HepG2 (cell line): ENCODE data around the gene DLL1. TPM values are rescaled to one million over a fixed set of nuclear protein-coding genes. Genes with fewer than 3 reads are reported as not detected.

ENCODE experiments used
- ATAC-seq: fragments of 200-7000 bp; cut with Tn5 transposase; 3 replicates; pipeline ENCODE4 v1.9.1; 2020; ENCODE audit warnings: mild to moderate bottlenecking, moderate library complexity
- BruUV-seq: library from RNA; stranded (reverse); fragments of 400-500 nt; replicated peaks from 2 replicates; lab custom pipeline; 2021; lab: Mats Ljungman, UMichigan
- CTCF ChIA-PET: fragments of 300-600 bp; formaldehyde crosslinking; extraction: SDS; loops from one replicate; lab custom pipeline; 2021; ENCODE audit warnings: low total read pairs, inconsistent platforms, low intra/inter-chr PET ratio; lab: Yijun Ruan, JAX
- POLR2A ChIA-PET: fragments of 350-600 bp; sonication (Branson Sonifier 250); formaldehyde crosslinking; loops from one replicate; lab custom pipeline; 2020; ENCODE audit warnings: antibody characterized with exemption, inconsistent platforms; lab: Yijun Ruan, JAX
- DNase-seq: peaks from one replicate; pipeline ENCODE4 v3.0.0-alpha.2; 2015; ENCODE audit warnings: low spot score
- FAIRE-seq: peaks from 3 replicates; lab custom pipeline; 2011; peaks lifted over from hg19 to GRCh38; lab: Jason Lieb, UNC
- H2AFZ ChIP-seq: one replicate; pipeline ENCODE4 v1.6.1; 2011; ENCODE audit warnings: low read length, inconsistent platforms
- H3K27ac ChIP-seq: fragments of 300-600 bp; 3 replicates; pipeline ENCODE4 v1.8.0; 2011; ENCODE audit warnings: mixed run types, mild to moderate bottlenecking, mixed read lengths, low read length, inconsistent platforms; ENCODE audit not compliant: insufficient read depth; ENCODE audit errors: extremely low read length
- H3K27me3 ChIP-seq, 2 experiments: fragments of 200-600 bp in 1 of 2; 2 replicates in 1 of 2; 3 replicates in 1 of 2; pipeline versions ENCODE4 v1.6.0 to v1.8.0; 2011; ENCODE audit warnings: low read length in 2 of 2, mild to moderate bottlenecking in 2 of 2, moderate library complexity in 2 of 2, inconsistent platforms in 1 of 2; ENCODE audit not compliant: insufficient read depth in 2 of 2, control insufficient read depth in 1 of 2
- H3K36me3 ChIP-seq, 2 experiments: fragments of 200-600 bp in 1 of 2; replicated peaks in 1 of 2; 2 replicates in 1 of 2; 3 replicates in 1 of 2; pipeline versions ENCODE4 v1.5.1 to v1.8.0; 2011; ENCODE audit warnings: low read length in 2 of 2, inconsistent platforms in 1 of 2; ENCODE audit not compliant: insufficient read depth in 2 of 2, control insufficient read depth in 1 of 2
- H3K4me1 ChIP-seq: 2 replicates; pipeline ENCODE4 v1.5.1; 2012; ENCODE audit warnings: low read length, inconsistent platforms; ENCODE audit not compliant: insufficient read depth
- H3K4me2 ChIP-seq: 2 replicates; pipeline ENCODE4 v1.6.0; 2011; ENCODE audit warnings: low read depth, low read length, inconsistent platforms
- H3K4me3 ChIP-seq, 3 experiments: fragments of 200-600 bp in 1 of 3; sonication (generic), shearing (Covaris generic) in 1 of 3; replicated peaks in 1 of 3; 2 replicates each; pipeline ENCODE4 v1.5.1; 2011 to 2016; ENCODE audit warnings: low read length in 3 of 3, inconsistent platforms in 2 of 3, low read depth in 2 of 3, mild to moderate bottlenecking in 2 of 3, control low read depth in 1 of 3, mixed read lengths in 1 of 3; ENCODE audit not compliant: insufficient read depth in 1 of 3
- H3K79me2 ChIP-seq: one replicate; pipeline ENCODE4 v1.6.1; 2011; ENCODE audit warnings: low read length, inconsistent platforms; ENCODE audit not compliant: insufficient read depth
- H3K9ac ChIP-seq: 2 replicates; pipeline ENCODE4 v1.6.0; 2011; ENCODE audit warnings: mild to moderate bottlenecking, low read depth, low read length, inconsistent platforms; ENCODE audit not compliant: insufficient read depth
- H3K9me3 ChIP-seq: 2 replicates; pipeline ENCODE4 v1.5.1; 2012; ENCODE audit warnings: mild to moderate bottlenecking, low read length
- H4K20me1 ChIP-seq: 2 replicates; pipeline ENCODE4 v1.6.0; 2011; ENCODE audit warnings: inconsistent platforms, mild to moderate bottlenecking, low read length, moderate library complexity; ENCODE audit not compliant: insufficient read depth
- AHR ChIP-seq: IDR thresholded peaks from 2 replicates; pipeline ENCODE4 v1.6.1; 2018; ENCODE audit warnings: missing genetic modification reagents, missing compliant biosample characterization
- TCF12 ChIP-seq, 2 experiments: fragments of 450-650 bp in 1 of 2; sonication (generic) in 1 of 2; formaldehyde crosslinking in 1 of 2; IDR thresholded peaks; 2 replicates each; pipeline versions ENCODE4 v1.6.1 to v1.8.0; 2017 to 2022; ENCODE audit warnings: antibody characterized with exemption in 1 of 2, mild to moderate bottlenecking in 1 of 2, missing genetic modification reagents in 1 of 2, moderate library complexity in 1 of 2
- WGBS: methylation state at CpG from one replicate; pipeline ENCODE4 v1.1.6; 2017; ENCODE audit warnings: low lambda C conversion rate; 5-methylcytosine and 5-hydroxymethylcytosine counted together
- in situ Hi-C: cut with HindIII; loops from 2 replicates; pipeline ENCODE4 v1.10.0; 2017; ENCODE audit warnings: low pct_unique_long_range_greater_than_20kb; ENCODE audit not compliant: extremely low pct_ligation_motif_present
- intact Hi-C: fragments of 100-400 bp; cut with micrococcal nuclease; formaldehyde crosslinking; loops from one replicate; pipeline ENCODE4 v1.10.0; 2022; ENCODE audit not compliant: unreplicated experiment
- polyA plus RNA-seq, 8 experiments: library from polyadenylated mRNA; depleted of rRNA in 3 of 8; stranded (reverse) in 7 of 8; unstranded in 1 of 8; fragments of >200 nt; fragmentation: Illumina TruSeq in 4 of 8; extraction: Trizol in 4 of 8; gene quantifications; 2 replicates each; pipeline versions ENCODE4 v1.2.1 to v1.2.3, GENCODE V29; 2011 to 2016; ENCODE audit warnings: low read depth in 4 of 8, missing spikeins in 1 of 8, mixed read lengths in 1 of 8; ENCODE audit not compliant: insufficient read depth in 1 of 8
- total RNA-seq, 5 experiments: library from RNA; depleted of rRNA; stranded (reverse); fragments of >200 nt; fragmentation: Illumina TruSeq; extraction: Trizol; gene quantifications; 2 replicates each; pipeline ENCODE4 v1.2.3, GENCODE V29; 2016; ENCODE audit warnings: low read depth in 1 of 5
- TF ChIP-seq, protein P1 (sequence below): sonication (generic); formaldehyde crosslinking; IDR thresholded peaks from 2 replicates; pipeline ENCODE4 v1.9.0; 2021; ENCODE audit warnings: missing genetic modification reagents, borderline replicate concordance
- TF ChIP-seq, protein P2 (sequence below): sonication (generic); formaldehyde crosslinking; IDR thresholded peaks from 2 replicates; pipeline ENCODE4 v1.5.0; 2020; ENCODE audit warnings: missing genetic modification reagents
- TF ChIP-seq, protein P3 (sequence below): IDR thresholded peaks from 2 replicates; pipeline ENCODE4 v1.6.1; 2016
- TF ChIP-seq, protein P4 (sequence below): sonication (generic); formaldehyde crosslinking; IDR thresholded peaks from 2 replicates; pipeline ENCODE4 v1.4.0; 2020; ENCODE audit warnings: missing genetic modification reagents
- TF ChIP-seq, protein P5 (sequence below): sonication (generic); formaldehyde crosslinking; IDR thresholded peaks from 2 replicates; pipeline ENCODE4 v1.5.0; 2020; ENCODE audit warnings: mild to moderate bottlenecking, missing genetic modification reagents, borderline replicate concordance

DLL1 gene
- total and polyA plus RNA-seq, 2 of the 13 experiments (the other 11 are each of a cell fraction or from before 2014, with no cell fraction given), result not detected

DNA sequence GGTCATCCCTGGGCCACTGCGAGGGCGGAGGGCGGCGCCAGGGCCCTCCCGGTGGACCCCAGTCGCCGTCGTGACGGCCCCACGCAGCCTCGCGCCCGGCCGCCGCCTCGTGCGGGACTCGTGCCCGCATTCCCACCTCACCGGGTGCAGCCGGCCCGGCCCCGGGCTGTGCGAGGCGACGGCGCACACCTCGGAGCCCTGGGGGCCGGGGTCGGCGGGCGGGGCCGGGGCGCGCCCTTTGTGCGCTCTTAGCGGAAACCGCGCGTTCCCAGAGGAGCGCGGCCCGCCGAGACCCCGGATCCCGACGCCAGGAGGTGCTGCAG, 5.5 kb upstream of the DLL1 start (continued):
- TF ChIP-seq, protein P1, sequence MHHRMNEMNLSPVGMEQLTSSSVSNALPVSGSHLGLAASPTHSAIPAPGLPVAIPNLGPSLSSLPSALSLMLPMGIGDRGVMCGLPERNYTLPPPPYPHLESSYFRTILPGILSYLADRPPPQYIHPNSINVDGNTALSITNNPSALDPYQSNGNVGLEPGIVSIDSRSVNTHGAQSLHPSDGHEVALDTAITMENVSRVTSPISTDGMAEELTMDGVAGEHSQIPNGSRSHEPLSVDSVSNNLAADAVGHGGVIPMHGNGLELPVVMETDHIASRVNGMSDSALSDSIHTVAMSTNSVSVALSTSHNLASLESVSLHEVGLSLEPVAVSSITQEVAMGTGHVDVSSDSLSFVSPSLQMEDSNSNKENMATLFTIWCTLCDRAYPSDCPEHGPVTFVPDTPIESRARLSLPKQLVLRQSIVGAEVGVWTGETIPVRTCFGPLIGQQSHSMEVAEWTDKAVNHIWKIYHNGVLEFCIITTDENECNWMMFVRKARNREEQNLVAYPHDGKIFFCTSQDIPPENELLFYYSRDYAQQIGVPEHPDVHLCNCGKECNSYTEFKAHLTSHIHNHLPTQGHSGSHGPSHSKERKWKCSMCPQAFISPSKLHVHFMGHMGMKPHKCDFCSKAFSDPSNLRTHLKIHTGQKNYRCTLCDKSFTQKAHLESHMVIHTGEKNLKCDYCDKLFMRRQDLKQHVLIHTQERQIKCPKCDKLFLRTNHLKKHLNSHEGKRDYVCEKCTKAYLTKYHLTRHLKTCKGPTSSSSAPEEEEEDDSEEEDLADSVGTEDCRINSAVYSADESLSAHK (CRISPR knock-in tag), result no peak
- TF ChIP-seq, protein P2, sequence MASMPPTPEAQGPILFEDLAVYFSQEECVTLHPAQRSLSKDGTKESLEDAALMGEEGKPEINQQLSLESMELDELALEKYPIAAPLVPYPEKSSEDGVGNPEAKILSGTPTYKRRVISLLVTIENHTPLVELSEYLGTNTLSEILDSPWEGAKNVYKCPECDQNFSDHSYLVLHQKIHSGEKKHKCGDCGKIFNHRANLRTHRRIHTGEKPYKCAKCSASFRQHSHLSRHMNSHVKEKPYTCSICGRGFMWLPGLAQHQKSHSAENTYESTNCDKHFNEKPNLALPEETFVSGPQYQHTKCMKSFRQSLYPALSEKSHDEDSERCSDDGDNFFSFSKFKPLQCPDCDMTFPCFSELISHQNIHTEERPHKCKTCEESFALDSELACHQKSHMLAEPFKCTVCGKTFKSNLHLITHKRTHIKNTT (CRISPR knock-in tag), result no peak
- TF ChIP-seq, protein P3, sequence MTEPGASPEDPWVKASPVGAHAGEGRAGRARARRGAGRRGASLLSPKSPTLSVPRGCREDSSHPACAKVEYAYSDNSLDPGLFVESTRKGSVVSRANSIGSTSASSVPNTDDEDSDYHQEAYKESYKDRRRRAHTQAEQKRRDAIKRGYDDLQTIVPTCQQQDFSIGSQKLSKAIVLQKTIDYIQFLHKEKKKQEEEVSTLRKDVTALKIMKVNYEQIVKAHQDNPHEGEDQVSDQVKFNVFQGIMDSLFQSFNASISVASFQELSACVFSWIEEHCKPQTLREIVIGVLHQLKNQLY (CRISPR knock-in tag), result no peak
- TF ChIP-seq AHR (CRISPR knock-in tag) (no peak), TCF12 (IDR thresholded peaks at IDR 0.05) (no peak), TCF12 (CRISPR knock-in tag; IDR thresholded peaks at IDR 0.05) (no peak)

DNA sequence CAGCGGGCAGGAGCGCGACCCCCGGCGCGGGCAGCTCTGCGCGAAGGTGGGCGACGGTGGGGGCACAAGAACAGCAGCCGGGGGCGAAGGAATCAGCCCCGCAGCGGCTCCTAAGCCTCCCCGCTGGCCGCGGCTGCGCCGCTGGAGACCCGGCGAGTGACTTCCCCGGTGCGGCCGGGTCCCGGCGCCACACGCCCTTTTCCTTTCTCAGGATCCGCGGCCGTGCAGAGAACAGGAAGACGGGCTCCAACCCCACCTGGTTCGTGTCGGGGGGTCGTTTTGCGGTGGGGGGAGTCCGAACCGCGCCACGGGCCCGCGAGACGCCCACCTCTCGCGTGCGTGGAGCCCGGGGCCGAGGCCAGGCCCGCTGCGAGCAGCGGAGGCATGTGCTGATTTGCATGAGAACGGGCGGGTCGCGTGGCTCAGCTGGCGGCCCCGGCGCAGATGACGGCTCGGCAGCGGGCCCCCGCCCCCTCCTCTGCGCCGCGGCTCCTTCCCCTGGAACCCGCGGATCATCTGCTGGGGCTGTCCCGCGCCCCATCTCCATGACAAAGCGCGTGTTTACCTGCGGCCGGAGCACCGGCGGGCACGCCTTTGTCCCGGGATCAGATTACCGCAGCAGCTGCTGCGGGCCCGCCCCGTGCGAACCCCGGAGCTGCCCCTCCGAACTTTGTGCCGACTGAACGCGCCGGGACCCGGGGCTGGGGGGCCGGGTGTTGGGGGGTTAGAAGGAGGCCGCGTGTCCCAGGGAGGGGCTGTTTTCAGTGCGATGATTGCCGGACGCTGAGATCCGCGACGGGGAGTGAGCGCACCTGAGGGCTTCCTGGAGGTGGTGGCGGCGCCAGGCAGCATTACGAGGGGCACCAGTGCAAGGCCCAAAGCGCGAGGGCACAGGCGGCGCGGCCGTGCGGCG, 4.9 kb upstream of the DLL1 start:
- intact Hi-C loops (no loop called here), in situ Hi-C loops (no loop called here)
- 8% methylated on average over 39 of the region's 109 CpGs for WGBS
- H4K20me1 ChIP-seq, result peaks cover 4% of the 10 kb centered on the region; the same call in 1 of the 2 replicates
- no peaks in the 10 kb centered on the region for H3K36me3 ChIP-seq
- FAIRE-seq (no peak), ATAC-seq (peak; percentile 65), DNase-seq (no peak)
- no TSS peak for BruUV-seq
- POLR2A ChIA-PET, result interaction anchor here (0.6 to 1.0 kb wide), 2 partner anchors 9 to 33 kb away, joined by 3 read pairs; no protein-coding TSS in a partner anchor
- peaks cover 2% of the 10 kb centered on the region; the same call in 1 of the 2 replicates for H3K9me3 ChIP-seq
- peaks cover 22% of the 10 kb centered on the region for H3K4me1 ChIP-seq
- peak overlapping the region; percentile 54 to 77 (median 67) for H3K4me3 ChIP-seq
- CTCF ChIA-PET, result no interaction called here
- no peak overlapping the region for H3K9ac ChIP-seq
- no peaks in the 10 kb centered on the region for H3K79me2 ChIP-seq
- H3K27me3 ChIP-seq, result peaks cover 24 to 71% of the 10 kb centered on the region in 2 experiments
- no peak overlapping the region for H3K27ac ChIP-seq
- no peak overlapping the region for H2AFZ ChIP-seq
- peak overlapping the region; percentile 90 for H3K4me2 ChIP-seq
- TF ChIP-seq, protein P4, sequence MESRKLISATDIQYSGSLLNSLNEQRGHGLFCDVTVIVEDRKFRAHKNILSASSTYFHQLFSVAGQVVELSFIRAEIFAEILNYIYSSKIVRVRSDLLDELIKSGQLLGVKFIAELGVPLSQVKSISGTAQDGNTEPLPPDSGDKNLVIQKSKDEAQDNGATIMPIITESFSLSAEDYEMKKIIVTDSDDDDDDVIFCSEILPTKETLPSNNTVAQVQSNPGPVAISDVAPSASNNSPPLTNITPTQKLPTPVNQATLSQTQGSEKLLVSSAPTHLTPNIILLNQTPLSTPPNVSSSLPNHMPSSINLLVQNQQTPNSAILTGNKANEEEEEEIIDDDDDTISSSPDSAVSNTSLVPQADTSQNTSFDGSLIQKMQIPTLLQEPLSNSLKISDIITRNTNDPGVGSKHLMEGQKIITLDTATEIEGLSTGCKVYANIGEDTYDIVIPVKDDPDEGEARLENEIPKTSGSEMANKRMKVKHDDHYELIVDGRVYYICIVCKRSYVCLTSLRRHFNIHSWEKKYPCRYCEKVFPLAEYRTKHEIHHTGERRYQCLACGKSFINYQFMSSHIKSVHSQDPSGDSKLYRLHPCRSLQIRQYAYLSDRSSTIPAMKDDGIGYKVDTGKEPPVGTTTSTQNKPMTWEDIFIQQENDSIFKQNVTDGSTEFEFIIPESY (CRISPR knock-in tag), result 0 out of 2 replicates have a peak, but pooled peaks have one; percentile 5
- TF ChIP-seq, protein P5, sequence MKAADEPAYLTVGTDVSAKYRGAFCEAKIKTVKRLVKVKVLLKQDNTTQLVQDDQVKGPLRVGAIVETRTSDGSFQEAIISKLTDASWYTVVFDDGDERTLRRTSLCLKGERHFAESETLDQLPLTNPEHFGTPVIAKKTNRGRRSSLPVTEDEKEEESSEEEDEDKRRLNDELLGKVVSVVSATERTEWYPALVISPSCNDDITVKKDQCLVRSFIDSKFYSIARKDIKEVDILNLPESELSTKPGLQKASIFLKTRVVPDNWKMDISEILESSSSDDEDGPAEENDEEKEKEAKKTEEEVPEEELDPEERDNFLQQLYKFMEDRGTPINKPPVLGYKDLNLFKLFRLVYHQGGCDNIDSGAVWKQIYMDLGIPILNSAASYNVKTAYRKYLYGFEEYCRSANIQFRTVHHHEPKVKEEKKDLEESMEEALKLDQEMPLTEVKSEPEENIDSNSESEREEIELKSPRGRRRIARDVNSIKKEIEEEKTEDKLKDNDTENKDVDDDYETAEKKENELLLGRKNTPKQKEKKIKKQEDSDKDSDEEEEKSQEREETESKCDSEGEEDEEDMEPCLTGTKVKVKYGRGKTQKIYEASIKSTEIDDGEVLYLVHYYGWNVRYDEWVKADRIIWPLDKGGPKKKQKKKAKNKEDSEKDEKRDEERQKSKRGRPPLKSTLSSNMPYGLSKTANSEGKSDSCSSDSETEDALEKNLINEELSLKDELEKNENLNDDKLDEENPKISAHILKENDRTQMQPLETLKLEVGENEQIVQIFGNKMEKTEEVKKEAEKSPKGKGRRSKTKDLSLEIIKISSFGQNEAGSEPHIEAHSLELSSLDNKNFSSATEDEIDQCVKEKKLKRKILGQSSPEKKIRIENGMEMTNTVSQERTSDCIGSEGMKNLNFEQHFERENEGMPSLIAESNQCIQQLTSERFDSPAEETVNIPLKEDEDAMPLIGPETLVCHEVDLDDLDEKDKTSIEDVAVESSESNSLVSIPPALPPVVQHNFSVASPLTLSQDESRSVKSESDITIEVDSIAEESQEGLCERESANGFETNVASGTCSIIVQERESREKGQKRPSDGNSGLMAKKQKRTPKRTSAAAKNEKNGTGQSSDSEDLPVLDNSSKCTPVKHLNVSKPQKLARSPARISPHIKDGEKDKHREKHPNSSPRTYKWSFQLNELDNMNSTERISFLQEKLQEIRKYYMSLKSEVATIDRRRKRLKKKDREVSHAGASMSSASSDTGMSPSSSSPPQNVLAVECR (CRISPR knock-in tag), result peak; percentile 78
